Upper lobe of left lung (tissue), 4 donors: ENCODE results near the gene SLC4A4.

Experiments used
- EP300 ChIP-seq, 4 donors: sonication (generic); formaldehyde crosslinking; IDR thresholded peaks; one replicate each; pipeline ENCODE4 v1.5.1; 2017; ENCODE audit warnings: antibody characterized with exemption in 4 of 4, control low read depth in 2 of 4
- POLR2AphosphoS5 ChIP-seq, 2 donors: sonication (generic); formaldehyde crosslinking; IDR thresholded peaks; one replicate each; pipeline ENCODE4 v1.5.1; 2017; ENCODE audit warnings: antibody characterized with exemption in 2 of 2
- TF ChIP-seq, protein P1 (sequence below), 6 experiments: fragments of 450-650 bp in 4 of 6; fragments of 200-600 bp in 2 of 6; sonication (generic) in 2 of 6; IDR thresholded peaks; one replicate each; pipeline ENCODE4 v1.5.1; 2016 to 2019; ENCODE audit warnings: antibody characterized with exemption in 6 of 6

DNA sequence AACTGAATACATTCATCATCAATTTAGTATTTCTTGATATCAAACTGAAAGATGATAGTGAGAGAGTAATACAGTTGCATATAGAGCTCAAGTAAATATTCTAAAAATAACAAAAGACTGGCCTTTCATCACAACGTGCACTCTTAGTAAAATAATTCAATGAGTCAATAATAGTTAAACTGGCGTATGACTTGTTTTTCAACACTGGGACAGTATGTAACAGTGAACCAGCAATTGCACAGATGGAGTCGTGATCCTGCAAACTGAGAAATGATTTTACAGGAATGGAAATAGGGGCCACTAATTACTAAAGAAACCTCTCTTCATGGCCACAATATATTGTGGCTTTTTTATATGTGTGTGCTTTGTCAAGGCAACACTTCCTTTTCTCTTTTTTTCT, 137.4 kb downstream of the SLC4A4 start:
- TF ChIP-seq POLR2AphosphoS5 (IDR thresholded peaks at IDR 0.05), result no peak
- TF ChIP-seq EP300 (IDR thresholded peaks at IDR 0.05), result no peak
- TF ChIP-seq, protein P1, sequence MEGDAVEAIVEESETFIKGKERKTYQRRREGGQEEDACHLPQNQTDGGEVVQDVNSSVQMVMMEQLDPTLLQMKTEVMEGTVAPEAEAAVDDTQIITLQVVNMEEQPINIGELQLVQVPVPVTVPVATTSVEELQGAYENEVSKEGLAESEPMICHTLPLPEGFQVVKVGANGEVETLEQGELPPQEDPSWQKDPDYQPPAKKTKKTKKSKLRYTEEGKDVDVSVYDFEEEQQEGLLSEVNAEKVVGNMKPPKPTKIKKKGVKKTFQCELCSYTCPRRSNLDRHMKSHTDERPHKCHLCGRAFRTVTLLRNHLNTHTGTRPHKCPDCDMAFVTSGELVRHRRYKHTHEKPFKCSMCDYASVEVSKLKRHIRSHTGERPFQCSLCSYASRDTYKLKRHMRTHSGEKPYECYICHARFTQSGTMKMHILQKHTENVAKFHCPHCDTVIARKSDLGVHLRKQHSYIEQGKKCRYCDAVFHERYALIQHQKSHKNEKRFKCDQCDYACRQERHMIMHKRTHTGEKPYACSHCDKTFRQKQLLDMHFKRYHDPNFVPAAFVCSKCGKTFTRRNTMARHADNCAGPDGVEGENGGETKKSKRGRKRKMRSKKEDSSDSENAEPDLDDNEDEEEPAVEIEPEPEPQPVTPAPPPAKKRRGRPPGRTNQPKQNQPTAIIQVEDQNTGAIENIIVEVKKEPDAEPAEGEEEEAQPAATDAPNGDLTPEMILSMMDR (IDR thresholded peaks at IDR 0.05), result no peak
